AG04450 (cell line): ENCODE results near the gene NDUFS3. TPM values are rescaled to one million over a fixed set of nuclear protein-coding genes. Genes with fewer than 3 reads are reported as not detected.

Experiments
- CTCF ChIA-PET: fragments of 300-600, 350-600 bp; formaldehyde crosslinking; extraction: SDS; loops from one replicate; lab custom pipeline; 2022; ENCODE audit warnings: antibody characterized with exemption, inconsistent platforms; lab: Charles Lee
- POLR2A ChIA-PET: fragments of 350-600 bp; formaldehyde crosslinking; extraction: SDS; loops from one replicate; lab custom pipeline; 2021; ENCODE audit warnings: antibody characterized with exemption, inconsistent platforms; lab: Yijun Ruan, JAX
- DNase-seq: peaks from one replicate; pipeline ENCODE4 v3.0.0-alpha.2; 2011; ENCODE audit warnings: low read depth, low spot score
- H3K27ac ChIP-seq: one replicate; pipeline ENCODE4 v1.5.1; 2012; ENCODE audit warnings: low read depth, low read length, control low read depth
- H3K27me3 ChIP-seq: one replicate; pipeline ENCODE4 v1.6.0; 2012; ENCODE audit warnings: low read length; ENCODE audit not compliant: control insufficient read depth, insufficient read depth
- H3K4me3 ChIP-seq: 2 replicates; pipeline ENCODE4 v1.5.1; 2011; ENCODE audit warnings: mild to moderate bottlenecking, low read depth, low read length, control low read depth
- H3K9me3 ChIP-seq: 2 replicates; pipeline ENCODE4 v1.5.1; 2012; ENCODE audit warnings: low read length; ENCODE audit not compliant: control insufficient read depth, insufficient read depth
- polyA plus RNA-seq: library from polyadenylated mRNA; depleted of rRNA; stranded (reverse); fragments of >200 nt; gene quantifications from 2 replicates; pipeline ENCODE4 v1.2.3, GENCODE V29; 2011; rRNA removed
- small RNA-seq: library from RNA; depleted of rRNA; stranded (forward); fragments of <200 nt; gene quantifications from one replicate; pipeline ENCODE3, GENCODE V24; 2012; ENCODE audit warnings: low read depth; ENCODE audit not compliant: insufficient read length
- TF ChIP-seq, protein P1 (sequence below): IDR thresholded peaks from 2 replicates; pipeline ENCODE4 v1.5.1; 2011; ENCODE audit warnings: low read depth, low read length, control low read depth, inconsistent platforms

NDUFS3 gene
- polyA plus RNA-seq, 1 experiment: 106 TPM

DNA sequence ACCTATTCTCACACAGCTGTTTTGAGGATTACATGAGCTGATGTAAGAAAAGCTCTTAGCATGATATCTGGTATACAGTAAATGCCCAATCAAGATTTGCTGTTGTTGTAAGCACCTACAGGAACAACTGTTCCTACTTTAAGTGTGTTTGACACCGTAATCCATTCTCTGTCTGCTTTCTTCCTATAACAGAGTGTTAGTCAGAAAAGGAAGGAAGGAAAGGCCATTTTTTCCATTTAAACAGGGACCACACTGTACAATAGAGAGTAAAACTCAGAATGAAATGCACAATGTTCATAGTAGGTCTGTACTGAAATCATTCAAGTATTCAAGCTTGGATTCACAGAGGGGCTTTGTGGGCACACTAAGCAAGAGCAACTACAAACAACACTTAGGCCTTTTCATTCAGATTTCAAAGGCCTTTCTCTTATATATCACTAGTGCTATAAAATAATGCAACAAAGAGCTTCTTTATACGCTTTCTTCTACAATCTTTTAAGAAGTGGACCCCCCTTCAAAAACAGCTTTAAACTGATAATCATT lies 42.0 kb downstream of the NDUFS3 start:
- TF ChIP-seq, protein P1, sequence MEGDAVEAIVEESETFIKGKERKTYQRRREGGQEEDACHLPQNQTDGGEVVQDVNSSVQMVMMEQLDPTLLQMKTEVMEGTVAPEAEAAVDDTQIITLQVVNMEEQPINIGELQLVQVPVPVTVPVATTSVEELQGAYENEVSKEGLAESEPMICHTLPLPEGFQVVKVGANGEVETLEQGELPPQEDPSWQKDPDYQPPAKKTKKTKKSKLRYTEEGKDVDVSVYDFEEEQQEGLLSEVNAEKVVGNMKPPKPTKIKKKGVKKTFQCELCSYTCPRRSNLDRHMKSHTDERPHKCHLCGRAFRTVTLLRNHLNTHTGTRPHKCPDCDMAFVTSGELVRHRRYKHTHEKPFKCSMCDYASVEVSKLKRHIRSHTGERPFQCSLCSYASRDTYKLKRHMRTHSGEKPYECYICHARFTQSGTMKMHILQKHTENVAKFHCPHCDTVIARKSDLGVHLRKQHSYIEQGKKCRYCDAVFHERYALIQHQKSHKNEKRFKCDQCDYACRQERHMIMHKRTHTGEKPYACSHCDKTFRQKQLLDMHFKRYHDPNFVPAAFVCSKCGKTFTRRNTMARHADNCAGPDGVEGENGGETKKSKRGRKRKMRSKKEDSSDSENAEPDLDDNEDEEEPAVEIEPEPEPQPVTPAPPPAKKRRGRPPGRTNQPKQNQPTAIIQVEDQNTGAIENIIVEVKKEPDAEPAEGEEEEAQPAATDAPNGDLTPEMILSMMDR: no peak
- no peak for DNase-seq
- no peaks in the 10 kb centered on the region for H3K9me3 ChIP-seq
- POLR2A ChIA-PET: no interaction called here
- no peak overlapping the region for H3K27ac ChIP-seq
- no peak overlapping the region for H3K4me3 ChIP-seq
- H3K27me3 ChIP-seq: no peaks in the 10 kb centered on the region
- CTCF ChIA-PET: interaction anchor here (0.8 to 1.2 kb wide), 2 partner anchors 103 to 247 kb away, joined by 3 to 6 read pairs; no protein-coding TSS in a partner anchor

DNA sequence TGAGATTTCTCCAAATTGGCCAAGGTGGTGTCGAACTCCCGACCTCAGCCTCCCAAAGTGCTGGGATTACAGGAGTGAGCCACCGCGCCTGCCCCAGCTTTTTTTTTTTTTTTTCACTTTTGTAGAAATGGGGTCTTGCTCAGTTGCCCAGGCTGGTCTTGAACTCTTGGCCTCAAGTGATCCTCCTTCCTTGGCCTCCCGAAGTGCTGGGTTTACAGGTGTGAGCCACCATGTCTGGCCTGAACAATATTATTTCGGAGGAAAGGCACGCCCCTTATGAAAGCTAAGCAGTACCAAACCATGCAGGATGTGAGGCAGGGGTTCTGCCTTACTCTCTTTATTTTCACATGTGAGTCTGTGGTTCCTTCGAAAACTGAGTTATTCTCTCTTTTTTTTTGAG lies 47.4 kb downstream of the NDUFS3 start:
- ChIA-PET CTCF (interaction anchor here (1.3 kb wide), 1 partner anchor 9 kb away, joined by 4 read pairs; no protein-coding TSS in a partner anchor), POLR2A (no interaction called here)
- H3K9me3 ChIP-seq: no peaks in the 10 kb centered on the region
- H3K27me3 ChIP-seq: no peaks in the 10 kb centered on the region
- H3K27ac ChIP-seq: no peak overlapping the region
- no peak overlapping the region for H3K4me3 ChIP-seq
- no peak for DNase-seq
- TF ChIP-seq, protein P1: no peak

- POLR2A ChIA-PET: no interaction called here
Observed at GRCh38 chr11:47628026-47628425, 49.2 kb downstream of the NDUFS3 start.

GRCh38 chr11:47631473-47631872 lies 52.6 kb downstream of the NDUFS3 start:
- H3K9me3 ChIP-seq: no peaks in the 10 kb centered on the region
- POLR2A ChIA-PET: no interaction called here
- CTCF ChIA-PET: no interaction called here
- H3K27me3 ChIP-seq: no peaks in the 10 kb centered on the region
- H3K4me3 ChIP-seq: no peak overlapping the region
- no peak for DNase-seq
- TF ChIP-seq, protein P1: no peak
- H3K27ac ChIP-seq: no peak overlapping the region

More at GRCh38 chr11:47628026-47628425, 49.2 kb downstream of the NDUFS3 start:
- Histone ChIP-seq H3K4me3 (no peak overlapping the region), H3K27ac (no peak overlapping the region), H3K9me3 (no peaks in the 10 kb centered on the region), H3K27me3 (no peaks in the 10 kb centered on the region)
- CTCF ChIA-PET: interaction anchor here (0.6 to 1.8 kb wide), 2 partner anchors 11 to 189 kb away, joined by 5 to 7 read pairs; no protein-coding TSS in a partner anchor
- TF ChIP-seq, protein P1: no peak
- DNase-seq: no peak

Small RNA genes within 50 kb of the gene (small RNA-seq; reads per million reads assigned to genes)
- gene RN7SL652P (not detected), gene RNU5E-10P (not detected)

Other genes starting within 250 kb of the NDUFS3 start
- not detected in 2 replicates for gene MYBPC3, start 226.4 kb upstream of the NDUFS3 start, polyA plus RNA-seq
- not detected in 2 replicates for gene SPI1, start 200.5 kb upstream of the NDUFS3 start, polyA plus RNA-seq
- gene SLC39A13, start 170.5 kb upstream of the NDUFS3 start, polyA plus RNA-seq: 54.4 and 65.9 TPM in 2 replicates
- 211 and 290 TPM in 2 replicates for gene PSMC3, start 152.6 kb upstream of the NDUFS3 start, polyA plus RNA-seq
- gene RAPSN, start 129.9 kb upstream of the NDUFS3 start, polyA plus RNA-seq: 0.09 TPM in 1 of 2 replicates, not detected in the other
- gene CELF1, start 25.9 kb upstream of the NDUFS3 start, polyA plus RNA-seq: 87.2 and 87.5 TPM in 2 replicates
- 39.2 and 39.5 TPM in 2 replicates for gene PTPMT1, start 13.5 kb upstream of the NDUFS3 start, polyA plus RNA-seq
- gene KBTBD4, start 104 bp upstream of the NDUFS3 start, polyA plus RNA-seq: 19.5 and 20.0 TPM in 2 replicates
- not detected in 2 replicates for gene FAM180B, start 7.6 kb downstream of the NDUFS3 start, polyA plus RNA-seq
- 0.14 and 0.19 TPM in 2 replicates for gene C1QTNF4, start 15.3 kb downstream of the NDUFS3 start, polyA plus RNA-seq
- 175 and 194 TPM in 2 replicates for gene MTCH2, start 63.5 kb downstream of the NDUFS3 start, polyA plus RNA-seq
- 2.0 and 2.2 TPM in 2 replicates for gene AGBL2, start 136.3 kb downstream of the NDUFS3 start, polyA plus RNA-seq
- gene FNBP4, start 188.3 kb downstream of the NDUFS3 start, polyA plus RNA-seq: 60.6 and 74.2 TPM in 2 replicates